ENCODE results near the gene ATF7IP.

The ATF7IP gene

GRCh38 chr12:14422516-14423230 lies 57.2 kb downstream of the ATF7IP start:
- Histone ChIP-seq H3K27me3 (ENCODE audit: control insufficient read depth, insufficient read depth, low read length) (no peaks in the 10 kb centered on the region), H3K4me3 (ENCODE audit: low read length) (no peak overlapping the region), H3K4me1 (ENCODE audit: control insufficient read depth, insufficient read depth, low read length) (peaks cover 7% of the 10 kb centered on the region), H3K9ac (ENCODE audit: low read depth, low read length) (no peak overlapping the region), H3K4me2 (ENCODE audit: low read length) (no peak overlapping the region), H3K36me3 (ENCODE audit: insufficient read depth, low read length) (peaks cover 24% of the 10 kb centered on the region), H3K9me3 (replicated peaks; ENCODE audit: low read length) (peaks cover 6% of the 10 kb centered on the region)

GRCh38 chr12:14424545-14424944 lies 59.1 kb downstream of the ATF7IP start:
- no peak overlapping the region for H3K4me2 ChIP-seq (ENCODE audit: low read length)
- H3K9me3 ChIP-seq (replicated peaks; ENCODE audit: low read length): peaks cover 6% of the 10 kb centered on the region
- no peak overlapping the region for H3K4me3 ChIP-seq (ENCODE audit: low read length)
- no peak overlapping the region for H3K9ac ChIP-seq (ENCODE audit: low read depth, low read length)
- H3K36me3 ChIP-seq (ENCODE audit: insufficient read depth, low read length): peaks cover 29% of the 10 kb centered on the region
- no peaks in the 10 kb centered on the region for H3K4me1 ChIP-seq (ENCODE audit: control insufficient read depth, insufficient read depth, low read length)
- no peaks in the 10 kb centered on the region for H3K27me3 ChIP-seq (ENCODE audit: control insufficient read depth, insufficient read depth, low read length)

- Histone ChIP-seq H3K36me3 (ENCODE audit: insufficient read depth, low read length) (peaks cover 28% of the 10 kb centered on the region), H3K27me3 (ENCODE audit: control insufficient read depth, insufficient read depth, low read length) (no peaks in the 10 kb centered on the region)
Observed at GRCh38 chr12:14426792-14427191, 61.3 kb downstream of the ATF7IP start.

GRCh38 chr12:14427929-14428328 lies 62.4 kb downstream of the ATF7IP start:
- Histone ChIP-seq H3K27me3 (ENCODE audit: control insufficient read depth, insufficient read depth, low read length) (no peaks in the 10 kb centered on the region), H3K4me2 (ENCODE audit: low read length) (no peak overlapping the region), H3K36me3 (ENCODE audit: insufficient read depth, low read length) (peaks cover 28% of the 10 kb centered on the region), H3K9ac (ENCODE audit: low read depth, low read length) (no peak overlapping the region), H3K4me1 (ENCODE audit: control insufficient read depth, insufficient read depth, low read length) (no peaks in the 10 kb centered on the region), H3K9me3 (replicated peaks; ENCODE audit: low read length) (no peaks in the 10 kb centered on the region), H3K4me3 (ENCODE audit: low read length) (no peak overlapping the region)

More at GRCh38 chr12:14426792-14427191, 61.3 kb downstream of the ATF7IP start:
- no peak overlapping the region for H3K4me2 ChIP-seq (ENCODE audit: low read length)
- H3K9me3 ChIP-seq (replicated peaks; ENCODE audit: low read length): no peaks in the 10 kb centered on the region
- no peak overlapping the region for H3K9ac ChIP-seq (ENCODE audit: low read depth, low read length)
- no peak overlapping the region for H3K4me3 ChIP-seq (ENCODE audit: low read length)
- H3K4me1 ChIP-seq (ENCODE audit: control insufficient read depth, insufficient read depth, low read length): no peaks in the 10 kb centered on the region

GRCh38 chr12:14430394-14430986 lies 65.0 kb downstream of the ATF7IP start:
- no peak overlapping the region for H3K4me3 ChIP-seq (ENCODE audit: low read length)
- H3K4me2 ChIP-seq (ENCODE audit: low read length): no peak overlapping the region
- H3K9ac ChIP-seq (ENCODE audit: low read depth, low read length): no peak overlapping the region
- peaks cover 11% of the 10 kb centered on the region for H3K36me3 ChIP-seq (ENCODE audit: insufficient read depth, low read length)
- H3K4me1 ChIP-seq (ENCODE audit: control insufficient read depth, insufficient read depth, low read length): no peaks in the 10 kb centered on the region
- no peaks in the 10 kb centered on the region for H3K9me3 ChIP-seq (replicated peaks; ENCODE audit: low read length)
- no peaks in the 10 kb centered on the region for H3K27me3 ChIP-seq (ENCODE audit: control insufficient read depth, insufficient read depth, low read length)

GRCh38 chr12:14431975-14432374 lies 66.5 kb downstream of the ATF7IP start:
- Histone ChIP-seq H3K27me3 (ENCODE audit: control insufficient read depth, insufficient read depth, low read length) (no peaks in the 10 kb centered on the region), H3K4me2 (ENCODE audit: low read length) (no peak overlapping the region), H3K36me3 (ENCODE audit: insufficient read depth, low read length) (peaks cover 19% of the 10 kb centered on the region), H3K4me1 (ENCODE audit: control insufficient read depth, insufficient read depth, low read length) (no peaks in the 10 kb centered on the region), H3K9ac (ENCODE audit: low read depth, low read length) (no peak overlapping the region), H3K4me3 (ENCODE audit: low read length) (no peak overlapping the region), H3K9me3 (replicated peaks; ENCODE audit: low read length) (no peaks in the 10 kb centered on the region)

- no peaks in the 10 kb centered on the region for H3K9me3 ChIP-seq (replicated peaks; ENCODE audit: low read length)
- H3K4me3 ChIP-seq (ENCODE audit: low read length): no peak overlapping the region
- no peaks in the 10 kb centered on the region for H3K27me3 ChIP-seq (ENCODE audit: control insufficient read depth, insufficient read depth, low read length)
- H3K4me1 ChIP-seq (ENCODE audit: control insufficient read depth, insufficient read depth, low read length): no peaks in the 10 kb centered on the region
- H3K4me2 ChIP-seq (ENCODE audit: low read length): no peak overlapping the region
- no peak overlapping the region for H3K9ac ChIP-seq (ENCODE audit: low read depth, low read length)
- peaks cover 16% of the 10 kb centered on the region for H3K36me3 ChIP-seq (ENCODE audit: insufficient read depth, low read length)
Observed at GRCh38 chr12:14435627-14436026, 70.1 kb downstream of the ATF7IP start.

GRCh38 chr12:14442221-14442881 lies 76.9 kb downstream of the ATF7IP start:
- Histone ChIP-seq H3K36me3 (ENCODE audit: insufficient read depth, low read length) (peaks cover 7% of the 10 kb centered on the region), H3K9me3 (replicated peaks; ENCODE audit: low read length) (no peaks in the 10 kb centered on the region), H3K4me2 (ENCODE audit: low read length) (no peak overlapping the region), H3K9ac (ENCODE audit: low read depth, low read length) (no peak overlapping the region), H3K4me1 (ENCODE audit: control insufficient read depth, insufficient read depth, low read length) (no peaks in the 10 kb centered on the region), H3K4me3 (ENCODE audit: low read length) (no peak overlapping the region), H3K27me3 (ENCODE audit: control insufficient read depth, insufficient read depth, low read length) (no peaks in the 10 kb centered on the region)

- no peak overlapping the region for H3K9ac ChIP-seq (ENCODE audit: low read depth, low read length)
- no peak overlapping the region for H3K4me2 ChIP-seq (ENCODE audit: low read length)
- no peaks in the 10 kb centered on the region for H3K4me1 ChIP-seq (ENCODE audit: control insufficient read depth, insufficient read depth, low read length)
- H3K9me3 ChIP-seq (replicated peaks; ENCODE audit: low read length): no peaks in the 10 kb centered on the region
- H3K4me3 ChIP-seq (ENCODE audit: low read length): no peak overlapping the region
- H3K27me3 ChIP-seq (ENCODE audit: control insufficient read depth, insufficient read depth, low read length): no peaks in the 10 kb centered on the region
- peaks cover 15% of the 10 kb centered on the region for H3K36me3 ChIP-seq (ENCODE audit: insufficient read depth, low read length)
Observed at GRCh38 chr12:14443531-14443930, 78.0 kb downstream of the ATF7IP start.

- H3K36me3 ChIP-seq (ENCODE audit: insufficient read depth, low read length): peaks cover 21% of the 10 kb centered on the region
- no peaks in the 10 kb centered on the region for H3K4me1 ChIP-seq (ENCODE audit: control insufficient read depth, insufficient read depth, low read length)
Observed at GRCh38 chr12:14450479-14450878, 85.0 kb downstream of the ATF7IP start.

GRCh38 chr12:14452336-14452735 lies 86.9 kb downstream of the ATF7IP start:
- Histone ChIP-seq H3K9me3 (replicated peaks; ENCODE audit: low read length) (no peaks in the 10 kb centered on the region), H3K36me3 (ENCODE audit: insufficient read depth, low read length) (peaks cover 28% of the 10 kb centered on the region), H3K4me1 (ENCODE audit: control insufficient read depth, insufficient read depth, low read length) (no peaks in the 10 kb centered on the region), H3K9ac (ENCODE audit: low read depth, low read length) (no peak overlapping the region), H3K4me2 (ENCODE audit: low read length) (no peak overlapping the region), H3K27me3 (ENCODE audit: control insufficient read depth, insufficient read depth, low read length) (no peaks in the 10 kb centered on the region), H3K4me3 (ENCODE audit: low read length) (no peak overlapping the region)

More at GRCh38 chr12:14450479-14450878, 85.0 kb downstream of the ATF7IP start:
- H3K9ac ChIP-seq (ENCODE audit: low read depth, low read length): no peak overlapping the region
- H3K4me3 ChIP-seq (ENCODE audit: low read length): no peak overlapping the region
- no peak overlapping the region for H3K4me2 ChIP-seq (ENCODE audit: low read length)
- no peaks in the 10 kb centered on the region for H3K9me3 ChIP-seq (replicated peaks; ENCODE audit: low read length)
- no peaks in the 10 kb centered on the region for H3K27me3 ChIP-seq (ENCODE audit: control insufficient read depth, insufficient read depth, low read length)
